WTC11 (cell line): ENCODE data around the gene BTBD2.

Experiments used
- CTCF ChIP-seq: fragments of 200-600 bp; IDR thresholded peaks from 2 replicates; pipeline ENCODE4 v1.8.0; 2022; ENCODE audit warnings: antibody characterized with exemption
- HMGXB4 ChIP-seq: sonication (generic); formaldehyde crosslinking; IDR thresholded peaks from 2 replicates; pipeline ENCODE4 v1.8.1; 2023; ENCODE audit warnings: mild to moderate bottlenecking, moderate library complexity, missing genetic modification reagents
- MAX ChIP-seq: sonication (generic); formaldehyde crosslinking; IDR thresholded peaks from 2 replicates; pipeline ENCODE4 v1.8.0; 2022; ENCODE audit warnings: mild to moderate bottlenecking, missing genetic modification reagents
- ZBTB43 ChIP-seq: sonication (generic); formaldehyde crosslinking; IDR thresholded peaks from 2 replicates; pipeline ENCODE4 v1.8.1; 2023; ENCODE audit warnings: mild to moderate bottlenecking, missing genetic modification reagents
- ZNF121 ChIP-seq: sonication (generic); formaldehyde crosslinking; IDR thresholded peaks from 2 replicates; pipeline ENCODE4 v1.8.0; 2023; ENCODE audit warnings: missing genetic modification reagents

GRCh38 chr19:1949304-1950101, 66.0 kb downstream of the BTBD2 start:
- TF ChIP-seq MAX (CRISPR knock-in tag) (no peak), ZNF121 (CRISPR knock-in tag) (no peak), CTCF (no peak), HMGXB4 (no peak), ZBTB43 (no peak)
